ENCODE data around the gene ZDHHC14. TPM values are rescaled to one million over a fixed set of nuclear protein-coding genes. Genes with fewer than 3 reads are reported as not detected.
A peak's percentile ranks its signal among the peaks of the same experiment; 100 is the strongest.

ZDHHC14 gene
- total and polyA plus RNA-seq, 7 donors = 2.5 to 14.6 (median 4.3) TPM

DNA sequence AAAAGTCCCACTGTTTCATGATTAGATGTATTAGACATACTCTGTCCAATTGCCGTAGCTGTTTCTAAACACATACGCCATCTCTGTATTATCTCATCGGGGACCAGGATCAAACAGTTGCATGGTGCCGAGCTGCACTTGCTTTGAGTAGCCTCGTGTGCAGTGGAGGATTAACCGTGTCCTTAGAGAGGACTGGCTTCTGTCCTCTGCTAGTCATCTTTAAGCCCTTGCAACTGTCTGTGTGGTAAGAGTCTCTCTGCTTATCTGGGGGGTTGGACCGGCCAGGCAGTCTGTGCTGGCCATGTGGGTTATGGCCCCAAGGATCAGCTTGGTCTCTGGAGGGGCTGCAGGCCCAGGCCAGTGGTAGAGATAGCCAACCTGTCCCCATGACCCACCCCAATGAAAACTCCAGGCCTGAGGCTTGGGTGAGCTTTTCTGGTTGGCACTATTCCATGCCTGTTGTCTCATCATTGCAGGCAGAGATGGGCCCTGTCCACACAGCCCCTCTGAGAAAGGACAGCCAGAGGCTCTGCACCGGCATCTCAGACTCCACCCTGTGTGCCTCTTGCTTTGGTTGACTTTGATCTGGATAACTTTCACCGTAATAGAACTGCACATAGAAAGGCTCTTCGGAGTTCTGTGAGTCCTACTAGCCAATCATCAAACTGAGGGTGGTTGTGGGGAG, 304.7 kb downstream of the ZDHHC14 start:
- intact Hi-C loops (cut with DNase I) = loop anchor here in 1 of 2 donors (5.0 kb wide), 1 partner anchor 368 kb away; no protein-coding TSS in a partner anchor
- no peak for DNase-seq
- WGBS, 3 donors = 77 to 80% (median 80%) methylated on average over 10 of the region's 10 CpGs

DNA sequence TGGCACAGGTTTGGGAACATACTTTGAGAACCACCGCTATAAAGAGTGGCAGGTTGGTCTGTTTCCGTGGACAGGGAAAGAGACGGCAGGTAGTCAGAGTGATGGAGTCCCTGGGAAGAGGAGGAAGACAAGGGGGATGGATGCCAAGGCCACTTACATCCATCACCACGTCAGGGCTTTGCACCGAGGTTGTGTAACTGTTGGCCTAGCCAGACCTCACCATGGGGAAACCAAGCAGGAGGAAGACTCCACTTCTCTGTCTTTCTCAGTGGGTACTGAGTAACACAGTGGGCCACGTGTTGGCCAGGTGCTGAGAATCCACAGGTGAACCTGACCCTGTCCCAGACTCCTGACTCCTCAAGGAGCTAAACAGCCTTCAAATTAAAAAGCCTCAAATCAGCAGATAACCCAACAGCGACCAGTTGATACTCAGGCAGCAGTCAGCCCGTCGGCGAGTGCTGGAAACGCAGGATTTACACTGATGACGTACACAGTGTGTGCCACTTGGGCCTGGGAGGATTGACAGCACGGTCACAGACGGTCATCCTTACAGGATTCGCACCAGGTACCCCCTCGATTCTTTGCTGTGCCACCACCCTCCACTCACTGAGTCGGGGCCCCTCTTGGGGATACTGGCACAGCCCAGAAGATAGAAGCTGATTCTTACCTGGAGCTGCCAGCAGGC, 307.4 kb downstream of the ZDHHC14 start:
- Histone ChIP-seq H3K27me3 (ENCODE audit: insufficient read depth in 3 of 3, low read length in 2 of 3) (peaks cover 0 to under 1% (median 0%) of the 10 kb centered on the region in 3 donors), H3K27ac (peak overlapping the region; percentile 82), H3K4me3 (peak overlapping the region; percentile 42), H3K4me1 (peaks cover 11% of the 10 kb centered on the region), H3K9me3 (no peaks in the 10 kb centered on the region), H3K36me3 (ENCODE audit: insufficient read depth in 1 of 2, low read depth in 1 of 2) (no peaks in the 10 kb centered on the region)
- DNase-seq (no peak), ATAC-seq (peak; percentile 59 to 79 (median 76))
- intact Hi-C loops (cut with DNase I) = loop anchor here in 1 of 2 donors (5.0 kb wide), 1 partner anchor 371 kb away; no protein-coding TSS in a partner anchor
- whole genome bisulfite sequencing, 3 donors = 41 to 64% (median 49%) methylated on average over 17 of the region's 17 CpGs
- TF ChIP-seq, protein P1, sequence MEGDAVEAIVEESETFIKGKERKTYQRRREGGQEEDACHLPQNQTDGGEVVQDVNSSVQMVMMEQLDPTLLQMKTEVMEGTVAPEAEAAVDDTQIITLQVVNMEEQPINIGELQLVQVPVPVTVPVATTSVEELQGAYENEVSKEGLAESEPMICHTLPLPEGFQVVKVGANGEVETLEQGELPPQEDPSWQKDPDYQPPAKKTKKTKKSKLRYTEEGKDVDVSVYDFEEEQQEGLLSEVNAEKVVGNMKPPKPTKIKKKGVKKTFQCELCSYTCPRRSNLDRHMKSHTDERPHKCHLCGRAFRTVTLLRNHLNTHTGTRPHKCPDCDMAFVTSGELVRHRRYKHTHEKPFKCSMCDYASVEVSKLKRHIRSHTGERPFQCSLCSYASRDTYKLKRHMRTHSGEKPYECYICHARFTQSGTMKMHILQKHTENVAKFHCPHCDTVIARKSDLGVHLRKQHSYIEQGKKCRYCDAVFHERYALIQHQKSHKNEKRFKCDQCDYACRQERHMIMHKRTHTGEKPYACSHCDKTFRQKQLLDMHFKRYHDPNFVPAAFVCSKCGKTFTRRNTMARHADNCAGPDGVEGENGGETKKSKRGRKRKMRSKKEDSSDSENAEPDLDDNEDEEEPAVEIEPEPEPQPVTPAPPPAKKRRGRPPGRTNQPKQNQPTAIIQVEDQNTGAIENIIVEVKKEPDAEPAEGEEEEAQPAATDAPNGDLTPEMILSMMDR (IDR thresholded peaks at IDR 0.05) = no peak

More for the DNA sequence above, 304.7 kb downstream of the ZDHHC14 start:
- Histone ChIP-seq H3K9me3 (no peaks in the 10 kb centered on the region), H3K27ac (no peak overlapping the region), H3K27me3 (ENCODE audit: insufficient read depth in 3 of 3, low read length in 2 of 3) (no peaks in the 10 kb centered on the region), H3K36me3 (ENCODE audit: insufficient read depth in 1 of 2, low read depth in 1 of 2) (no peaks in the 10 kb centered on the region), H3K4me3 (no peak overlapping the region), H3K4me1 (peaks cover 11% of the 10 kb centered on the region)
- TF ChIP-seq, protein P1 (IDR thresholded peaks at IDR 0.05) = no peak
- no peak for ATAC-seq

DNA sequence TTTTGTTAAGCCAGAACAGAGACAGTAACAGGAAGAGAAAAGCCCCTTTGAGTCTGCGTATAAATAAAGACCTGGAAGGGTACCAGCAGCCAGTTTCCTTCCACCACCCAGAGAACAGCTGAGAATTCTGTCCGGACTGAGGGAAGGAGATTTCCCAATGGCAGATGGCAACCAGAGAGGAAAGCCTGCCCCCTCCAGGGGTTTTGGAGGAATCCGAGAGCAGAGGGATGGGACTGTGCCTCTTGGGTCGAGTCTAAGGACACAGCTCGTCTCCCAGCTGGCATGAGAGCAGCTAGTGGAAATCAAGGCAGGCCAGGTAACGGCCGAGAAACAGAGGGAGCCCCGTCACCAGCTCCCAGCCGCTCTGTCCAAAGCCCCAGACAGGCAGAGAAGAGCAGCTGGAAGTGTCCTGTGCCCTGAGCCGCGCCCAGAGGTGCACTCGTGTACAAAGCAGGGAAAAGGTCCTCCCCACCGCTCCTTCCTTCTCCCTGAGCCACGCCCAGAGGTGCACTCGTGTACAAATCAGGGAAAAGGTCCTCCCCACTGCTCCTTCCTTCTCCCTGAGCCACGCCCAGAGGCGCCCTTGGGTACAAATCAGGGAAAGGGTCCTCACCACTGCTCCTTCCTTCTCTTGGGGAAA, 308.1 kb downstream of the ZDHHC14 start:
- Histone ChIP-seq H3K4me3 (peak overlapping the region; percentile 42), H3K4me1 (peaks cover 11% of the 10 kb centered on the region), H3K27me3 (ENCODE audit: insufficient read depth in 3 of 3, low read length in 2 of 3) (peaks cover 0 to 4% (median 0%) of the 10 kb centered on the region in 3 donors), H3K36me3 (ENCODE audit: insufficient read depth in 1 of 2, low read depth in 1 of 2) (no peaks in the 10 kb centered on the region), H3K9me3 (no peaks in the 10 kb centered on the region), H3K27ac (peak overlapping the region; percentile 82)
- 22 to 31% (median 29%) methylated on average over 16 to 17 of the region's 17 CpGs for WGBS, 3 donors
- ATAC-seq (peak; percentile 88 to 94 (median 90)), DNase-seq (no peak)
- intact Hi-C loops (cut with DNase I) = loop anchor here in 1 of 2 donors (5.0 kb wide), 1 partner anchor 372 kb away; no protein-coding TSS in a partner anchor
- TF ChIP-seq, protein P1 (IDR thresholded peaks at IDR 0.05) = peak; percentile 30

DNA sequence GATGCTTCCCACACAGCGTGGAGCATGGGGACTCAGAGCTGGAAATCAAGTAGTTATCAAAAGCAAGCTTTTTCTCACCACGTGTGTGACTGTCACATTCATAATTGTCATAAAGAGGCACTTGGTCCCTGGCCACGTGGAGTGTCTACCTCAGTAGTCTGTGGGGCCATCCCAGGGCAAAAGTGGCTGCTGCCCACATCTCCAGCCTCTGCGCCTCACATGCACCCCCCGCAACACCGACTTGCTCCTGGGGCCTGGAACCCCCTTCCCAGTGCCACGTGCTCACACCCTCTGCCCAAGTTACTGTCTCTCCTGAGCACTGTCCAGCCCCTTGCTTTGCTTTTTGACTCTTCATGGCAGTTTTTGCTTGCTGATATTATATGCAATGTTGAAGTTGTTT, 308.9 kb downstream of the ZDHHC14 start:
- intact Hi-C loops (cut with DNase I) = loop anchor here in 1 of 2 donors (5.0 kb wide), 1 partner anchor 373 kb away; no protein-coding TSS in a partner anchor
- Histone ChIP-seq H3K4me3 (no peak overlapping the region), H3K4me1 (peaks cover 11% of the 10 kb centered on the region), H3K27ac (no peak overlapping the region), H3K27me3 (ENCODE audit: insufficient read depth in 3 of 3, low read length in 2 of 3) (peaks cover 0 to 4% (median 0%) of the 10 kb centered on the region in 3 donors), H3K9me3 (no peaks in the 10 kb centered on the region), H3K36me3 (ENCODE audit: insufficient read depth in 1 of 2, low read depth in 1 of 2) (no peaks in the 10 kb centered on the region)
- 65 to 79% (median 78%) methylated on average over 7 of the region's 7 CpGs for WGBS, 3 donors
- no peak for ATAC-seq
- TF ChIP-seq, protein P1 (IDR thresholded peaks at IDR 0.05) = no peak
- DNase-seq = no peak
